ENCODE measurements around the gene FCGR3B.
"Not testable (repeated sequence)": the region's sequence is repeated elsewhere in the genome, so short reads cannot be mapped to it uniquely, and the experiment has no call there.

Gene FCGR3B

DNA sequence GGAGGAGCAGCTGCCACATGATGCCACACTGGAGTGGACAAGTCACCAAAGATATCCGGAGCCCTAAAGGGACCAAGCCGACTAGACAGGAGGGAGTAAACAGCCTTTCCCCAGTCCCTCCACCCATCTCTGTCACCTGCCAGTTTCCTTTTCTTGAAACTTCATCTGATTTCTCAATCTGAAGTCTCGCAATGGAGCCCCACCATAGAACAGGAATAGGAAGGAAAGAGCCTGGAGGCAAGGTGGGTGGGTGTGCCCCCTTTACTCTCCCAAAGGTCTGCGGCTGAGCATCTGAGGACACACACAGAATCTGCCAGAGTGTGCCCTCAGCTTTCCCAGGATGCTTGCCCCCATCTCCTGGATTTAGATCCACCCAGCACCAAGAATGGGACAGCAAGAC, at the start of gene FCGR3B:
TSS of gene FCGR3B (minus strand) at position 101 of the 400 bp plus-strand sequence. CDS start at position 19, 82 bp downstream.
- no peak for DNase-seq

DNA sequence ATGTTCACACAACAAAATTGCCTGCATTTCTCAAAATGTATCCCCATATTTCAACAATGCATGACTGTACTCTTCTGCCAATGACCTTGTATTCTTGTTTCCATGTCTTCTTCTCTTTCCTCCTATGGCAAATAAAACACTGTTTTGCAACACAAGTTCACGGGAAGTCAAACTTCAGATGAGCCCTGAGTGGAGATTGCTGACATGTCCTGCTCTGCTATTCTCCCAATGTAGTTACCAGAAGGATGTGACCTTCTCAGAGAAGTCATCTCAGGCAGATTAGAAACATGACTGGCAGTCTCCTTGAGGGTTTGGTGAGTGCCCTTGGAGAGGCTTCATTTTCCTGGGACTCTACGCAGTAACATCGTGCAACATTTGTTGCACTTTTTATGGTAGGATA, 47.5 kb upstream of the FCGR3B start:
- no peak for DNase-seq

DNA sequence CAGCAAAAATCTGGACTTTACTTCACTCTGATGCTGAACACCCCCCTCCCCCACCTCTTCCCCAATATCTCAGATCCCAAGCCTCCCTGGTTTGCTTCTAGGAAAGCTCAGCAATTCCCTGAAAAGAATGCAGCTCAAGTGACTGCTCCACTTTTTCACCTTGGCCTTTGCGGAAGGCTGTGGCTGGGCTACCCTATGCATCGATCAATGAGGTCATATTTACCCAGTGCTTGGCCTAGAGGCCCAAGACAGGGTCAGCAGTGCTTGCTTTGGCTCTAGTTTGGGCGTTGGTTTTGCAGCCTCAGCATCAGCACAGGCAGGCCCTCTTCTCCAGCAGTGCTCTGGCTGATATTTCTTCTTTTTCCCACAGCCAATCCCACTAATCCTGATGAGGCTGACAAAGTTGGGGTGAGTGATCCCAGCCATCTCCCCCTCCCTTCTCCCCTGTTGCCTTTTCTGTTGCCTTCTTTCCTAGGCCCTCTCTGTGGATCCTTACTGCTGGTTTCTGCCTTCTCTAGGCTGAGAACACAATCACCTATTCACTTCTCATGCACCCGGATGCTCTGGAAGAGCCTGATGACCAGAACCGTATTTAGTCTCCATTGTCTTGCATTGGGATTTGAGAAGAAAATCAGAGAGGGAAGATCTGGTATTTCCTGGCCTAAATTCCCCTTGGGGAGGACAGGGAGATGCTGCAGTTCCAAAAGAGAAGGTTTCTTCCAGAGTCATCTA, 46.1 kb upstream of the FCGR3B start:
- DNase-seq: no peak

DNA sequence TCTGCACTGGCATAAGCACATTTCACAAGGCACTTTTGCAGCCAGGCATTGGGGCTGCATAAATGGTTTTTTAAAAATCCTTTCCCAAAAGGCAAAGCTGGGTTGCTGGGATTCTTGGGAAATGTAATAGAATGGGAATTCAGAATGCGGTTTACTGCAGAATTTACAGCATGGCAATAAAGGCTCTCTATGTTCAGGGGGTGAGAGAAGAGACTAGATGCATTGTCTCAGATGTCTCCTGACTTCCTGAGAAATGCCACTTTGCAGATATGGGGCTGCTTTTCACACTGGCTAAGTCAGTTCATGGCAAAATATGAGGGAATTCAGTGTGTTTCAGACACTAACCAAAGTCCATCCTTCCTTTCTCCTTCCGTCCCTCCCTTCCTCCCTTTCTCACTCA, 45.5 kb upstream of the FCGR3B start:
- no peak for DNase-seq

DNA sequence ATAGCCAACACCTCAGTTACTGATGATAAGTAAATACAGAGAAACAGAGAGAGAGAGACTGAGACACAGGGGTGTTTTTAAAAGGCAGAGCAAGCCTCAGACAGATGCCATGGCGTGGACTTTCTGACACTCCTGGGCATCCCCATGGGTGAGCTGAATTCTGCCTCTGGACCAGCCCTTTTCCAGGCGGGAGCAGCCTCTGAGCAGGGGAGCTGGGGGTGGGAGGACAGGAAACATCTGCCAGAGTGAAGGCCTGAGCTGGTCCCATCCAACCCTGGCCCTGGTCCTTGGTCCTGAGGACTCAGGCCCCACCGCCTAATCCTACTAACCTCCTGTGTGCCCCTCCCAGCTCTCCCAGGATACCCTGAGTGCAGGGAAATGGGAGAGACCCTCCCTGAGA, 43.9 kb upstream of the FCGR3B start:
- not testable (repeated sequence) for DNase-seq

DNA sequence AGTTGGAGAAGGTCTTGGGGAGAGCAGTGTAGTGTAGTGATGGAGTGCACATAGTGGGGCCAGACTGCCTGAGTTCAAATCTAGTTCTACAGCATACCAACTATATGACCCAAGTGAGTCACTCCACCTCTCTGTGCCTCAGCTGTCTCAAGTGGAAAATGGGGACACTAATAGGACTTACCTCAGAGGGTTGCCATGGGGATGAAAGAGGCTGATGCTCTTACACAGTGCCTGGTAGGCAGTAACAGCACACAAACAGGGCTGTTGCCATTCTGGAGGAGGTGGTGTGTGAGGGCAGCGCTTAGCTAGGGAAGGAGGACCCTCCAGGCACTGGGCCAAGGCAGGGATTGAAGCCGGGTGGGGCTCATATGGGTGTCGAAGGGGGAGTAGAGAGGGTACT, 43.5 kb upstream of the FCGR3B start:
- DNase-seq: not testable (repeated sequence)

DNA sequence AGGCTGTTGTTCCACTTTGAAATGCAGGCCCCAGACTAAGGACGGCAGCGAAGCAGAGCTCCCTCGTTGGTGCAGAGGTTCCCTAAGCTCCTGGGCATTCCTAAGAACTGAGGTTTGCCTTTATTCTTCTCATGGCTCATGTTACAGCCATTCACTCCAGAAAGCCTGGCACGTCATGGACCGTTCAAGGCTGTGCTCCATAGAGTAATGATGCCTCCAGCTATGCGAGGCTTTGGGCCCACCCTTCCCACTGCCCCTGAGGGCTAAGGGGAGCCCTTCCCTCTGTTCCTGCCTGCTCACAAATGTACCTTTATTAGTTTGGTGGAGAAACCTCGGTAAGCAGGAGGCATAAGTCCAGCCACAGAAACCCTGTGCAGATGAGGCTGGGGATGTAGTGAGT, 42.5 kb upstream of the FCGR3B start:
- not testable (repeated sequence) for DNase-seq

DNA sequence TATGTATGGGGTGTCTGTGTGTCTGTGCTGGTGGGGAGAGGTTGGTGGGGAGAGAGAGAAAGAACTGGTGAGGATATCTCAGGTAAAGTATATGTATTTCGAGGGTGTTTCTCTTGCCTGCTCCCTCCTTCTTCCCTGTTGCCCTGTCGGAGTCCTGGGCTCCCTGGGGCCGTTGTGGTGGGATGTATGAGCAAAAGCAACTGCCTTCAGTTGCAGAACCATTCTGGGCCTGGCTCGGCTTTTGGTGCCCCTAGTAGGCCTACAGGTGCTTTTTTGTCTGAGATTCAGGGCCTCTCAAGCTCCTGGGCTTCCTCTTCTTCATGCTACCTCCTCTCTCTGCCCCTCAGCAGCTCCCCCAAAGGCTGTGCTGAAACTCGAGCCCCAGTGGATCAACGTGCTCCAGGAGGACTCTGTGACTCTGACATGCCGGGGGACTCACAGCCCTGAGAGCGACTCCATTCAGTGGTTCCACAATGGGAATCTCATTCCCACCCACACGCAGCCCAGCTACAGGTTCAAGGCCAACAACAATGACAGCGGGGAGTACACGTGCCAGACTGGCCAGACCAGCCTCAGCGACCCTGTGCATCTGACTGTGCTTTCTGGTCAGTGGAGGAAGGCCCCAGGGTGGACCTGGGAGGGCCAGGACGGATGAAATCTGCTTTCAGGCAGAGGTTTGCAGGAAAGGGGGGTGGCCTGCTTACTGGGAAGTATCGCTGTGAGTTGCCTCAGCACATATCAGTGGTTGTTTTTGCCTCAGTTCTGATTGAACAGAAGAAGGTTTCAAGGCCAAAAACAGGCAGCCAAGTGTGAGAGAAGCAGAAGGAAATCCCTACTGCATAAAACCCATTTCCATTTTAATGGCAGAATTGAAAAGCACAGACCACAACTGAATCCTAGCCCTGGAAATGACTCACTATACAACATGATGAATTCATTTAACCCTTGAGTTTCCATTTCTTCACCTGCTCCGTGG, 40.4 kb upstream of the FCGR3B start:
- not testable (repeated sequence) for DNase-seq

DNA sequence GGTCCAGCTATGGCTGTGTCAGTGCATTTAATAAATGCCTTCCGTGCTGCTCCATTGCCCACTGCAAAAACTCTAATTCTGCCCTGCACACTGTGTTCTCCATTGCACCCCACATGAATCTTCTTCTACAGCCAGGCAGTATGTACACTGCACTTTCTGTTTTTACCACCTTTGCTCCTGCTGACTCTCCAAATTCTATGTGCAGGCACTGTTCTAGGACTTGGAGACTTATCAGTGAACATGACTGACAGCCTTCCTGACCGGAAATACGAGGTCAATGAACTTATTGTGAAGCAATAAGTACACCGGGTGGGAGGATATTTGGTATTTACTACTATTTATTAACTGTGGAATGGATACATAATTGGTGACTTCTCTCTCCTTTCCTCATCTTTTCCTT, 33.7 kb upstream of the FCGR3B start:
- not testable (repeated sequence) for DNase-seq

DNA sequence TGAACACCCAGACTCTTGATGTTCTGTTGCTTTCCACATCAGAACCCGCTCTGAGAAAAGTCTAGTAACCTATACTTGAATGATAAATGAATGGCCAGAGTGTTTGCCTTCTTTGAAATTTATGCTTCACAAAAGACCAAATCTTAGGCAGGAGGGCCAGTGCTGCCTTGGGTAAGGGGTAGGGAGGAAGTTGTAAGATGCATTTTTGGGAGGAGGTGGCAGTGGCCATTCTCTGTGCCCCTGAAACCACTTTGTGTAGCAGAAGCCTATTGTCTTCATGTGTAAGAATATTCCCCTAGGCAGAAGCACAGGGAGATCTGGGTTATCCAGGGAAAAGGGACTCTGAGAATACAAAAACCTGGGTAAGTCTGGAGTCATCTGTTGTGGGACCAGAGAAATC, 32.6 kb upstream of the FCGR3B start:
- DNase-seq: not testable (repeated sequence)

DNA sequence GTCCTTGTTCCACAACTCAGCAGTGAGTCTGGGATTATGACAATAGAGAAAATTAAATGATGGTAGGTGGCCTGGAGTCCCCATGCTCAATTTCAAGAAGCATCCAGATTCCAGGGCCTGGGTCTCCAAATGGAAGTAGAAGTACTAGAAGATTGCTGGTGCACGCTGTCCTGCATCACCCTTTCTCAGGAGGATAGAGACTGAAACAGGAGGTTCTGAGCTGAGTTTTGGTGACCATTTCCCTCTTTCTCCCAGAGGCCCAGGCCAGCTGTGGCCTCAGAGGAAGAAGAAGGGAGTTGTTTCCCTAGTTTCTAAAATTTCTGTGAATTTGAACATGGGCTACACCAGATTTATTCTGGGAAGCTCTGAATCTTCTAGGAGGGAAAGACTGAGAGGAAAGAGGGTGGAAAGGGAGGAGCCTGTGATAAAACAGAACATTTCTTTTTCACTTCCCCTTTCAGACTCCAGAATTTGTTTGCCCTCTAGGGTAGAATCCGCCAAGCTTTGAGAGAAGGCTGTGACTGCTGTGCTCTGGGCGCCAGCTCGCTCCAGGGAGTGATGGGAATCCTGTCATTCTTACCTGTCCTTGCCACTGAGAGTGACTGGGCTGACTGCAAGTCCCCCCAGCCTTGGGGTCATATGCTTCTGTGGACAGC, 31.8 kb upstream of the FCGR3B start, which contains the start of gene FCGR2B:
TSS of gene FCGR2B (plus strand) at position 460 of the 656 bp plus-strand sequence. CDS start at position 559, 99 bp downstream.
- DNase-seq: not testable (repeated sequence)

DNA sequence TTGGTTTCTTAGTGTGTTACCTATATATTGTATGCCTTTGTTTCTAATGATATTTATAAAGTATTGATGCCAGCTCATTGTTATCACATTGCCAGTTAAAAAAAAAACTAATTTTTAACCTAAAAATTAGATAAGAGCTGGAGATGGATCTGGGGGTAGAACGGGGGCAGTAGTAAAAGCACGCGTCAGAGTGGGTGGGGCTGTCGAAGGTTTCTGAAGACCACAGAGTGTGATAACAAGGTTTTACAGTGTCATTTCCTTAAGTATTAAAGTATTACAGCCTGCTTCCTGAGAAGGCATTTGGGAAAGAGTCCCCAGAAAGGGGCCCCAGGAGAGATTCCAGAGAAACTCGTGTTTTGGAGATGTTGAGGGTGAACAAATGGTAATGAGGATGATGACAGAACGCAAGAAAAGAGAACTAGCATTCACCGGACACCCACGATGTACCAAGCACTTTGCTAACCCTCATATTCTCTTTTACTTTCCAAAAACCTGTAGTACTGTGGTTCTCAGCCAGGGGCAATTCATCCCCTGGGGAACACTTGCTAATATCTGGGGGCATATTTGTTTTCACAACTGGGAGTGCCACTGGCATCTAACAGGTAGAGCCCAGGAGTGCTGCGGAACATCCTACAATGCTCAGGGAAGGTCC, 30.8 kb upstream of the FCGR3B start:
- DNase-seq: not testable (repeated sequence)

DNA sequence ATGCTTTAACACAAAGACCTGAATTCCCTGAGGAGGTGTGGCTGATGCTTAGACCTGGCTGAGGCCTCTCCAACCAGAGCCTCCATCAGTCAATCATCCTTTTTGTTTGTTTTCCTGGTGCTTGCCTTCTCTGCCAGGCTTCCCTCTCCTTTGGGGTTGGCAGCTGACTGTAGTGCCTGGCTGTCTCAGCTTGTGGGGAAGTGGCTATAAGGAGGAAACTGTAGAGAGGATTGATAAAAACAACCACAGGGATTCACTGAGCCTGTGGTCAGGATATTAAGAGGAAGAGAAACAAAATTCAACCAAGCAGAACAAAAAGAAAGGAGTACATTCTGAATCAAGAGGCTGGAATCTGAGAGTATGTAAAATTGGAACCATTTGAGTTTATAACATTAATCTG, 27.5 kb upstream of the FCGR3B start:
- not testable (repeated sequence) for DNase-seq

DNA sequence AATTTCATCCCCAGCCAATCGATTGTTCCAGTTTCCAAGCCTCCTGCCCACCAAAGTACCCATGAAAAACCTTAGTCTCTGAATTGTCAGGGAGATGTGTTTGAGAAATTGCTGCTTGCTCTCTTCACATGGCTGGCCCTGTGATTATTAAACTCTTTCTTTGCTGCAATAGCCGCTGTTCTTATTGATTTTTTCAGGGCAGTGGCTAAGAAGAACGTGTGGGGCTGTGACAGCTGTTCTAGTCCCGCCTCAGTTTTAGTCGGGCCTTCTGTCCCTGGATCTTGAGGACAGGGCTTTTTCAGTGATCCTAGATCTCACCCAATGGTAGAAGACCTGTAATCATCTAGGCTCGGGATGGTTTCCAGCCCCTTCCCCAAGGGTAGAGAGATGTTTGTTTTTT, 23.0 kb upstream of the FCGR3B start:
- not testable (repeated sequence) for DNase-seq

DNA sequence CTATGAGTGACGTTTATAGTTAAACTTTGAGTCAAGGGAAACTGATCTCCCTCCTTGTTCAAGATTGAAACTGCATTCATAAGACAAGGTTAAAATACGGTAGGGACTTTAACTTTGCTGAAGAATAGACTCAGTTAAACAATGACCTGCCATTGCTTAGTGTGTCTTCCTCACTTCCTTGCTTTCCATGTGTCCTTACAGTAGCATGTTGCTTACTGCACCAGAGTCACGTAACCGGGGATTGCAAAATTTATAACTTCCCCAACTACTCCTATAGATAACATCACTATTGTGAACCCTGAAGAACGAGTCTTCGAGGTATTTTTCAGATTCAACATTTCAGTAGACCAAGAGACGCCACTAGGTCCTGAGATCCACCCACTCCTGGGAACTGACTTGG, 22.6 kb upstream of the FCGR3B start:
- not testable (repeated sequence) for DNase-seq

DNA sequence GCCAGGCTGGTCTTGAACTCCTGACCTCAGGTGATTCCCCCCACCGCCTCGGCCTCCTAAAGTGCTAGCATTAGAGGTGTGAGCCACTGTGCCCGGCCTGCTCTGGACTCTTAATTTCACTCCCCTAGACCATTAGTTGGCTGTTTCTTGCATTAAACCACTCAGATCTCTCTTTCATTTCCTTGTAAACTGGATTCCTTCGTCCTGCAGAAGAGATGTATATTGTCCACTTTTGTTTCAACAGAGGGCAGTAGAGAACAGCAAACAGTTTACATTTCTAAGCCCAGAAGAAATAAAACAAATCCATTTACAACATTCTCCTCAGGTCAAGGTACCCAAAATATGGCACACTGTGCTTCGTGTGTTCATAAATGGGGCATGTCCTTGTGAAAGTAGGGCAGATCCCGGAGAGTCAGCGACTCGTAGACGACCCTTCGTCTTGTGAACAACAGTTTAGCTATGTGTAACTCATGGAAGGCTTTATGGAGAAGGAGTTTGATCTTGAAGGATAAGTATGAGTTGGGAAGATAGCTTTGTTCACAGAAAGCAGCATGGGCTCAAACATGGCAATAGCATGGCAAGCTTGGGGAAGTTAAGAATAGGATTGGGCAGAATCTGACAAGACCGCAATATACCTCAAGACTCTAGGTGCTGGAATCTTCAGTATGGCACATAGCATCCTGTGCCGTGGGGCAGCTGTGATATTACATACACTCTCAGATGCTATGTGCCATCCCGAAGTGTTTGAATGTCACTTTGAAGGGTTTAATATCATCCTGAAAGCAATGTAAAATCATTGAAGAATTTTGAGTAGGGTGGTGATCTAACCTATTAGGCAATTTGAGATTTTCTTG, 16.8 kb upstream of the FCGR3B start:
- DNase-seq: not testable (repeated sequence)

DNA sequence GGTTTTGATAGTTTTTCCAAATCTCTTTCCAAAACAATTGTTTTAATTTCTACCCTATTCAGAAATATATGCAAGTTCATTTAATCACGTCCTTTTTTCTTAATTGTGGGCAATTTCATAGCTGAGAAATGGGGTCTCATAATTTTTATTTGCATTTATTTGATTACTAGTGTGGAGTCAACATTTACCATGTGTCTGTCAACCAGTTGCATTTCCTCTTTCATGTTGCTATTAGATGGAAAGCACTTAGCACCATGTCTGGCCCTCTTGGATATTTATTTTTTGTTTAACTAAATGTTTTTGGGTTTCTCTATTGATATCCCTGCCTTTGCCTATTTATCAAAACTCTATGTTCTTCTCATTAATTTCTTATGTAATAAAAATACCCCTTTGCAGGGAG, 13.9 kb upstream of the FCGR3B start:
- not testable (repeated sequence) for DNase-seq

DNA sequence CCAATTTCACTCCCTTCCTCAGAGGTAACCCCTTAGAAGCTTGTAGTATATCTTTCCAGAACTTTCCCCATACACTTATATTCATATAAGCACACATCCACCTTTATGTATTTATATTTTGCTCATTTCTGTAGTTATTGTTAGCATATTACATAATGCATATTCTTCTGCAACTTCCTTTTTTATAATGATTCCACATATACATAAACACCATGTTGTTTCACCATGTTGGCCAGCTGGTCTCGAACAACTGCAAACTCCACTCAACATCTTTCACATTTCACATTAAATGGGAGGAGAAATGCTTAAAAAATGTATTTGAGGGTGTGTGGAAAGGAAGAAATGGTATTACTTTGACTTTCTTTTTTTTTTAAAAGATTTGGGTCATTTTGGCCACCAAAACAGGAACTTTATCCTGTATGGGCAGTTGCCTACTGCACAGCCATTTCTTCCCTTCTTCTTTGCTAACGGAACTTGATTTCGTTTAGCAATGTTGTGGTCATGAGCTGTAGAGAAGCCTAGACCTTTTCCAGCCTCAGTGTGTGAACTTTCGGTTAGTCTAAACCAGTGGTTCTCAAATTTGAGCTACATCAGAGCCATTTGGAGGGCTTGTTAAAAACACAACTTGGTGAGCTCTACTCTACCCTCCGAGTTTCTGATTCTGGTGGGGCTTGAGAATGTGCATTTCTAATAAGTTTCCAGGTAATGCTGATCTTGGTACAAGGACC, 12.7 kb upstream of the FCGR3B start:
- not testable (repeated sequence) for DNase-seq

DNA sequence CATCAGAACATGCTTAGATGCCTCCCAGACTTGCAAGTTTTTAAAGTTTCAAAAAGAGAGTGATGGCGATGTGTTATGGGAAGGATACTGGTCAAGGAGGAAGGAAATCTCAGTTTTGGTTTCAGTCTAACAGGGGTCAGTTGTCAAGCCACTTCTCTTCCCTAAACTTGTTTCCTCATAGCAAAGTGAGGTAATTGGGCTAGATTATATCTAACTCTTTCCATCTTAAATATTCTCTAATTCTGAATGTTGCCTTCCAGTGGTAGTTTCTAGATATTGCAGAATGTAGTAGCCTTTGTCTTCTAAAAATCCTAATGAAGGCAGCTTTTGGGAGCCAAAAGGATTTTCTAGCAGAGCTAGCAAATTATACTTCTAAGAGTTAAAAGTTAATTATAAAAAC, 11.7 kb upstream of the FCGR3B start:
- DNase-seq: not testable (repeated sequence)

DNA sequence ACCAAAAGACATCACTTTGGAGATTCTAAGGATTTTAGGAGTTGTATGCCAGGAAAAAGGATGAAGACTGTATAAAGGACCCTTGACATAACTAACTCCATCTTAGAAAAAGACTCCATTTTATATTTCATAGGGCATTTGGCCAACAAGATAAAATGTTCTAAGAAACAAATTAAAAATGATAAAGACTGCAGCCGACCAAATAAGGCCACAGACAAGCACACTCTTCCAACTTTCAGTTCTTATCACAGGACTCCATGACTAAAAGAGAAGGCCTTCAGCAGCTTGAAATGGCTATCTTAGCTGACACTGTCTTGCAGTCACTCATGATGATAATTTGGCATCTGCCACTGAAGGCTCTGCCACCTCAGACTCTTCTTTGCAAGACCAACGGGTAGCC, 8.2 kb upstream of the FCGR3B start:
- DNase-seq: not testable (repeated sequence)
